GM18858 (cell line): ENCODE results near the gene BRD3OS.

Source experiments
- ATAC-seq: cut with Tn5 transposase; IDR thresholded peaks from one replicate; pipeline ENCODE4 v1.9.1; 2021; ENCODE audit not compliant: unreplicated experiment

Gene BRD3OS

DNA sequence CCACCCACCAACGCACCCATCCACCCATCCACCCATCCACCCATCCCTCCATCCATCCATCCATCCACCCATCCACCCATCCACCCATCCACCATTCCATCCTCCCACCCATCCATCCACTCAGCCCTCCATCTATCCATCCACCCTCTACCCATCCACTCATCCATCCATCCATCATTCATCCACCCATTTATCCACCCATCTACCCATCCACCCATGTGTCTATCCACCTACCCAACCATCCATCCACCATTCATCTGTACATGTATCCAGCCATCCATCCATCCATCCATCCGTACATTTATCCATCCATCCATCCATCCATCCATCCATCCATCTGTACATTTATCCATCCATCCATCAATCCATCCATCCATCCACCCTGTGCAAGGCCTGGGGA, 22.0 kb upstream of the BRD3OS start:
- ATAC-seq: no peak

DNA sequence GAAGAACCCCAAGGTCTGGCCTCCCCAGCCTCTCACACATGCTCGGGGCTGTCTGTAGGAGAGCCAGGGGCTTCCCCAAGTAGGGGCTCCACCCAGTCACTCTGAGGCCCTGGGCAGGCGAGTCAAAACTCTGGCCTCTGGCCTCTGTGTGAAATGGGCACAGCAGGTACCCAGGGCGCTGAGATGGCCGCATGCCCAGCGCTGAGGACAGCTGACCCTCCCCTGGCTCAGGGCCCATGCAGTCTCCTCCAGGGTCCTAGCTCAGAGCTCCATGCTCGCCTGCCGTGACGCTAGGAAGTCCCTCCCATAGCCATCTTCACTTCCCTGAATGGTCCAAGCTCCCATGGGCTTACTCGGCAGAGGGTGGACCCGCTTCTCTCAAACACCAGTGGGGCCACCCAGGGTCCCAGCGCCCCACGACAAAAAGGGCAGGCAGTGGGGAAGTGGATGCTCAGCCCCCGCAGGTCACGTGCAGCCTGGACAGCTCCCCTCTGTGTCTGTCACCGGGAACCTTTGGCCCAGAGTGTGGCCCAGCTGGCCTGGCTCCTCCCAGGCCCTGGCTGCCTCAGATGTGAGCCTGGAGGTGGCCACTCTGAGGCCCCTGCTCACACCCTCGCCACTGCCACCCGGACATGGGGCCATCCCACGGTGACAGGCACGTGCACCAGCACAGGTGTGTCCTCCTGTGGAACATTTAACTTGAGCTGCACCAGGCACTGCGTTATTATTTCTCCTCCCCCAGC, 21.0 kb upstream of the BRD3OS start:
- no peak for ATAC-seq

DNA sequence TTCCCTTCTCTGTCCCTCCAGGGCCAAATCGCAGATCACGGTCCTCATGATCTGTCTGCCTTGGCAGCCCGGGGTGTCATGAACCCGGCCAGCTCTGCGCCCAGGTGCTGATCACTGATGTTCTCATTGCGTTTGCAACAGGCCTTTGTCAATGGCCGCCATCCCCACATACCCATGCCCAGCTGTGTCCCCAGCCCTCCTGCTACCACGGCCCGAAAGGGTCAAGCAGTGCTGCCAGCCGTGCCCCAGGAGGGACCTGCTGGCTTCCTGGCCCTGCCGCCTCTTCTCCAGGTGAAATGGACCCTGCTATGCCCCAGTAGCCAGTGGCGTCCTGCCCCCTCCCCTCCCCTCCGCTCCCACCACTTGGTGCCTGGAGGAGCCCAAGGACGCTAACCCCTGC, 20.4 kb upstream of the BRD3OS start:
- ATAC-seq: no peak

DNA sequence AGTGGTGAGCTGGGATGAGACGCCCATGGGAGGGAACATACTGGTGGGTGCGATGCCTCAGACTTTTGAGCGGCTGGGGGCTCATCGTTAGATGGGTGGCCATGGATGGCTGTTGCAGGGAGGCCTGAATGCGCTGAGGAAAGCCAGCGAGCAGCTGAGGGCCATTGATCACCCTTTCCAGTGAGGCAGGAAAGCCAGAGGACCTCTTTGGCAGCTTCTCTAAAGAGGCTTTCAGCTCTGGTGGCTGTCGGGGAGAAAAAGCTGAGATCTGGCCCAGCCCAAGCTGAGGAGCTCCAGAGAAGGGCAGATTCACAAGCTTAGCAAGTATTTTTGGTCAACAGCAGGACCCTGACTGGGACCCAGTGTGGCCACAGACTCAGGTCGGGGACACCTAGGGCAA, 19.9 kb upstream of the BRD3OS start:
- no peak for ATAC-seq

DNA sequence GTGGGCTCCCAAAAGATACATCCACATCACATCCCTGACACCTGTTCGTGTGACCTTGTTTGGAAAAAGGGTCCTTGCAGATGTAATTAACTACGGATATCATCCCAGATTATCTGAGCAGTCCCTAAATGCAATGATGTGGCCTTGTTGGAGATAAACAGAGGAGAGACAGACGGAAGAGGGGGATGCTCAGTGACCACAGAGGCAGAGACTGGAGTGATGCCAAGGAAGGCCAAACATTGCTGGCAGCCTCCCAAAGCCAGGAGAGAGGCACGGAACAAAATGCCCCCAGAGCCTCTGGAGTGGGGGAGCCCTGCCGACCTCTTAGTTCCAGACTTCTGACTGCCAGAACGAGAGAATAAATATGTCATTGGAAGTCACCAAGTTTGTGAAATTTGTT, 18.1 kb upstream of the BRD3OS start:
- no peak for ATAC-seq

DNA sequence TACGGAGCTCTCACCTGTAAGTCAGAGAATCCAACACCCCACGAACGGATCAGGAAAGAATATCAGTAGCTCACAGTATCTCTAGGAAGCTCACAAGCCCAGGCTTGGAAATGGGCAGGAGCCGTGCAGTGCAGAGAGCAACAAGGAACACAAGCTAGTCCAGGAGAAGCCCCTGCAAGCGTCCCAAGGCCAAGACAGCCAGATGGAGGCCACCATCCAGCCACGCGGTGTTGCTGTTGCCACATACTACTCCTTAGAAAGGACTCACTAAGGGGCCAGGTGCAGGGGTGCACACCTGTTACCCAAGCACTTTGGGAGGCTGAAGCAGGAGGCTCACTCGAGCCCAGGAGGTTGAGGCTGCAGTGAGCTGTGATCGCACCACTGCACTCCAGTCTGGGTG, 17.7 kb upstream of the BRD3OS start:
- ATAC-seq: no peak

DNA sequence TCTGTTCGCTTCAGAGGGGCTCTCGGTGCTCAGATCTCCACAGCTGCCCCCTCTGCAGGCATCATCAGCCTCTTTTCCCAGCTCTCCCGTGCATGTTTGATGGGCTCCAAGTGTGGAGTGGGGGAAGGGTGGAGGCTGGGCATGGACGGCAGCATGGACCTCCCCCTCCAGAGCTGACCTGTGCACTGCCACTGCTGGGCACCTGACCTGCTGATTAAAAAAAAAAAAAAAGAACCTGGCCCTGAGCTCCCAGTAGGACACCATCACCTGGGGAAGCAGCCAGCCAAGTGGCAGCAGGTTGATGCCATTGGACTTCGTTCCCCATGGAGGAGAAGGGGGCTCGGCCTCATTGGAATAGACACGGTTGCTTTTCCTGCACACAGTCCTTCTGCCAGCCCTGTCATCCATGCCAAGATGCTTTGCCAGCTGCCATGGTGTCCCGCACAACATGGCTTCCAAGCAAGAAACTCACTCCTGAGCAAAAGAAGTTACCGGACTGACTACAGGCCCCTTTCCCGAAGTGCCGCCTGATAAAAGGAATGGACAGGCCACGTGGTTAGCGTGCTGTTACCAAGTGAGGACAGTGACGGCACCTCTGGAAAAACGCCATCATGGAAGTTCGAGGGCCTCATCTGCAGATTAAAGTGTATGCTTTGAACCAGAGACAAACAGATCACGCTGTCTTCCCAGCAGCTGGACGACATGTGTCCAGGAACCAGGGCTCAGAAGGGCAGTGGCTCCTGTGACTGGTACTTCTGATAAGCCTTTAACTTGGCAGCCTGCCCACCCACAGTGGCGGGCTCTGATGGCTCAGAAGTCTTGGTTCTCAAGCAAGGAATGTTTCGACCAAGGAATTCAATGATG, 14.7 kb upstream of the BRD3OS start:
- no peak for ATAC-seq

DNA sequence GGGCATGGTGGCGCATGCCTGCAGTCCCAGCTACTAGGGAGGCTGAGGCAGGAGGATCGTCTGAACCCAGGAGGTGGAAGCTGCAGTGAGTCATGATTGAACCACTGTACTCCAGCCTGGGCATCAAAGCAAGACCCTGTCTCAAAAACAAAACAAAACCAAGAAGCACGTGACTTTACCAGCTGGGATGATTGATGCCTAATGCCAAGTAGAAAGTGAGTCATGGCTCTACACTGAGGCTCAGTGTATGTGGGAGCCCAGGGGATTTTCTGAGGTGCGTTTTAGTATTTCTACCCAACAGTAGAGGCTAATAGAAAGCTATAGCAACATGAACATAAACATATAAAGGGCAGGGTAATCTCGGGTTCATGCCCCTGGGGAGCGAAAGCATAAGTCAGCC, 13.9 kb upstream of the BRD3OS start:
- ATAC-seq: no peak

DNA sequence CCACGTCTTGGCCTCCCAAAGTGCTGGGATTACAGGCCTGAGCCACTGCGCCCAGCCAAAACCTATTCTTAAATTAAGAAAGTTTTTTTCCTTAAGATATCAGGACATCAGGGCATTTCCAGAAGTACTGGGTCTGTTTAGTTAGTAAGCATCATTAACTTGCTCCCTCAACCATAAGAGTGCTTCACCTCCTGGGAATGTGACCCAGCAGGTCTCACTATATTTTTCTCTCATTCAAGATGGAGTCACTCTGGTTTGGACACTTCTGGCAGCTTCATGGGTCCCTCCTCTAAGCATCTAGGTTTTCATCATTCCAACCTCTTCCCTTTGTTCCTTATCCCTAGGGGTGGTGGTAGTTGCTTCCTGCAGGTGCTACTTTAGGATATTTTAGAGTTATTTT, 10.3 kb upstream of the BRD3OS start:
- ATAC-seq: no peak

DNA sequence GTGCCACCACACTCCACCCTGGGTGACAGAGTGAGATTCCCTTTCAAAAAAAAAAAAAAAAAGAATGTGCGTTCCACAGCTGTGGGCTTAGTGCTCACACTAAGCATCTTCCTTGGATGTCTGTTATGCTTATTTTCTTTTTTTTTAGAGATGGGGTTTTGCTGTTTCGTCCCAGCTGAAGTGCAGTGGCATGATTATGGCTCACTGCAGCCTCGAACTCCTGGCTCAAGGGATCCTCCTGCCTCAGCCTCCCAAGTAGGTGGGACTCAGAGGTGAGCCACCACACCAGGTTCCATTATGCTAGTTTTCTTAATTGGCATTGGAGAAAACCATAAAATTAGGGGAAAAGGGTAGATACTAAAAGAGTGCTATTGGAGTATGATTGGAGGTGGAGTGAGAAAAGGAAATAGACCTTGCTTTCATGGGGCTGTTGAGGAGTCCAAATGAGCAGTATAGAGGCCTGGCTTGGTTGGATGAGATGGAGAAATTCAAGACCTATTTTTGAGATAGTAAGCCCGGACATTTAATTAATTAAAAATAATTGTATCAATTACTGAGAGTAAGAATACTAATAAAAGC, 978 bp upstream of the BRD3OS start:
- no peak for ATAC-seq

DNA sequence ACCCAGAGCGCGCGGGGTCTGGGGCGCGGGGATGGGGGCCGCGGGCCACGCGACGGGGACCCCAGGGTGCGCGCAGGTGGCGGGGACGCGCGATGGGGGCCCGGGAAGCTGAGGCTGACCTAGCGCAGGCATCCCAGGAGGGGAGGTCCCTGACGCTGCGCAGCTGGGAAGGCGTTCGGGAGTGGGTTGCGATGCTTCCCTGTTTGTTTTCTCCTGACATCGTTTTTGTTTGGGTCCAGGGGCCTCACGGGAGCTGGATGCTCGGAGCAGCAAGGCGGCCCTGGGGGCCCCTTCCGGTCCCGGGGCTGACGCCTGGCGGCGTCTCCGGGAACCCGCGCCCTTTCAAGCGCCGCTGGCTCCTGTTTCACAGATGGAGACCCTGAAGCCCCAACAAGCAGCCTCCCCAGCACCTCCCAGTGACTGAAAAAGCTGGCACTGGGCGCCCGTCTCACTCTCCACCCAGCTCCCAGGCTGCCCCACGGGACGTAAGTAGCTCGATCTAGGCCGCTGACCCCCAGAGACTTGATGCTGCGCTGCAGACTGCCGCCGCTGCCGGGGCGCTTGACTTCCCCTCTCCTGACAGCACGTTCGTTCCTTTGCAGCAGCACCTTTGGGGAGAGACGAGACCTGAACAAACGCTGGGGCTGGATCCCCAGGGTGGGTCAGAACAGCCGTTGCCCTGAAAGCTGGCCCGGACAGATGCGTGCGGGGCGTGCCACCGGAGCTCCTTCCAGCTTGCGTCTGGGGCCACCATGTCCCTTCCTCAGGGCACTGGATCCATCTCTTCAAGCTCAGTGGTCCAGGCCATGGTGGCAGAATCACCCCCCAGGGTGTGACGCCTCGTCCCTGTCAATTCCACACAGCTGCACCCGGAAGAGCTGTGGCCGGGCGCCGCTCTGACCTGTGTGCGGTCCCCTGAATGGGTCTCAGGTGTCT, 593 bp downstream of the BRD3OS start:
- peak; percentile 6 for ATAC-seq

DNA sequence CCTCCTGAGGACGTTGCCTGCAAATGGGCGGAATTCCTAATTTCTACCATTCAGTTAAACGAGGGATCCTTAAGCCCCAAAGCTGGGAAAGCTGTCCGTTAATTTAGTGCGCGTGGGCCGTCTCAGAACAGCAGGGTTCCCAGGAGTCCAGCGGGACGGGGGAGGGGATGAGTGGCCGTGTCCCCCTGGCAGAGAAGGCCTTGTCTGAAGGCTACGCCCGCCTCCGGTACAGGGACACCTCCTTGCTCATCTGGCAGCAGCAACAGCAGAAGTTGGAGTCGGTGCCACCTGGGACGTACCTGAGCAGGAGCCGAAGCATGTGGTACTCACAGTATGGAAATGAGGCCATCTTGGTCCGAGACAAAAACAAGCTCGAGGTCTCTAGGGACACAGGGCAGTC, 1.3 kb downstream of the BRD3OS start:
- ATAC-seq: no peak

DNA sequence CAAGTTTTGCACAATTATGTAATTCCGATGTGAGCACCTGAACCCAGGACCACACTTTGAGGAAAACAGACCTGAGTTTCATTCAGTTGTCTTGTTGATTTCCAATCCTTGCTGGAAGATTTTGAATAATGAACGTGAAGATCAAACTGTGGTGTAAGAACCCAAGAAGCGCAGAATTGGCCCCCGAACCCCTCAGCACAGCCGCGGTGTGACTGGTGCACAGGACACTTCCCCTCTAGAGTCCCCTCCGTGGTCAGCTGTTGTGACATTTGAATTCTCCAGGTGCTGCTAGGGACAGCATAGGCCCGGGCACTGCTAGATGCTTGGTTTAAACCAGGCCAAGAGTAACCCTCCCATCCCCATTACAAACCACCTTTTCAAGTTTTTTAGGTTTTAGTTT, 1.7 kb downstream of the BRD3OS start:
- no peak for ATAC-seq

DNA sequence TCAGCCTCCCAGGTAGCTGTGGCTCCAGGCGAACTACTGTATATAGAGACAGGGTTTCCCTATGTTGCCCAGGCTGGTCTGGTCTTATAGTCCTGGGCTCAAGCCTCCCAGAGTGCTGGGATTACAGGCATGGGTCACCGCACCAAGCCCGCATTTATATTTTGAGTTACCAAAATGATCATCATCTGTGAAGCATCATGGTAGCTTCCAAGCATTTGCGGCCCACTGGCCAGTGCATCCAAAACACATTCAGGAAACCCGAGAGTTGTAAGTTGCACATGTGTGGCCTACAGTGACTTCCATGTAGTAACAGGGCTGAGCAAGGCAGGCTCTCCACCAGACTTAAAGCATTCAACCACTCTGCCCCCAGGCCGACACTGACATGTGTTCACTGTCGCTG, 2.3 kb downstream of the BRD3OS start:
- no peak for ATAC-seq

DNA sequence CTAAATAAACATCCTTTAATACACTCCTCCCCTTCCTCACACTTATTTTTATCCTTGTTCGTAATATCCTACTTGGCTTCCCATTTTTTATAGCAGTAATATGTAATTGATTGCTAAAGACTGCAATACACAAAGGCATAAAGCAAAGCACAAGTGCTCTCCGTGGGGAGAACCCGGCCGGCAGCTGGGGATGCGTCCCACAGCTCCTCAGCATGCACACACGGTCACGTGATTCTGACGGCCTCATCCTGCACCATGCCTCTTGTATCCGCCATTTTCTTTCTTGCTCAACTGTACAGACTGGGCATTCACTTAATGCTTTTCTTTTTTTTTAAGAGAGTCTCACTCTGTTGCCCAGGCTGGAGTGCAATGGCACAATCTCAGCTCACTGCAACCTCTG, 2.8 kb downstream of the BRD3OS start:
- ATAC-seq: no peak

DNA sequence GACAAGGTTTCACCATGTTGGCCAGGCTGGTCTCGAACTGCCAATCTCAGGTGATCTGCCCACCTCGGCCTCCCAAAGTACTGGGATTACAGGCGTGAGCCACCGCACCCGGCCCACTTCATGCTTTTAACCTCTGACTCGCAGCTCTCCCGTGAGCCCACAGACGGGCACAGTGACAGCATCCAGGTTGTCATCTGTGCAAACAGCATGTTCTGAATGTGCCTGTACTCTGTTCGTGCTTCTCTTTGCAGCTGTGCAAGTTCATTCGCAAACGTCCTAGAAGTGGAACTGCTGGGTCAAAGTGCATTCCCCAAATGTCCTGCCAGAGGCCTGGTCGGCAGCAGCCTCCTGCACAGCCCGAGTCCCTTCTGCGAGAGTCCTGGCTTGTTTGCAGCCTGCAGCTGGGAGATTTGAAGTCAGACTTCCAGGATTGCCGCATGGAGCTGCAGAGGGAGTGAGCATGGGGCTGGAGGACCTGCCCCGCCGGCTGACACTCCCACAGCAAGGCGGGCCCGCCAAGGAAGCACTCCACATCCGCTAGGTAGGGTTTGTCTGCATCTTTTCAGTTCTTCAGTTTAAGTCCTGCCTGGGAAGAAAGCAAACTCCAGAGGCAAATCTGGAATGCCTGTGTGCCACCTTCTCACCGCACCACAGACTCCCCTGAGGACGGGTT, 3.4 kb downstream of the BRD3OS start:
- no peak for ATAC-seq

DNA sequence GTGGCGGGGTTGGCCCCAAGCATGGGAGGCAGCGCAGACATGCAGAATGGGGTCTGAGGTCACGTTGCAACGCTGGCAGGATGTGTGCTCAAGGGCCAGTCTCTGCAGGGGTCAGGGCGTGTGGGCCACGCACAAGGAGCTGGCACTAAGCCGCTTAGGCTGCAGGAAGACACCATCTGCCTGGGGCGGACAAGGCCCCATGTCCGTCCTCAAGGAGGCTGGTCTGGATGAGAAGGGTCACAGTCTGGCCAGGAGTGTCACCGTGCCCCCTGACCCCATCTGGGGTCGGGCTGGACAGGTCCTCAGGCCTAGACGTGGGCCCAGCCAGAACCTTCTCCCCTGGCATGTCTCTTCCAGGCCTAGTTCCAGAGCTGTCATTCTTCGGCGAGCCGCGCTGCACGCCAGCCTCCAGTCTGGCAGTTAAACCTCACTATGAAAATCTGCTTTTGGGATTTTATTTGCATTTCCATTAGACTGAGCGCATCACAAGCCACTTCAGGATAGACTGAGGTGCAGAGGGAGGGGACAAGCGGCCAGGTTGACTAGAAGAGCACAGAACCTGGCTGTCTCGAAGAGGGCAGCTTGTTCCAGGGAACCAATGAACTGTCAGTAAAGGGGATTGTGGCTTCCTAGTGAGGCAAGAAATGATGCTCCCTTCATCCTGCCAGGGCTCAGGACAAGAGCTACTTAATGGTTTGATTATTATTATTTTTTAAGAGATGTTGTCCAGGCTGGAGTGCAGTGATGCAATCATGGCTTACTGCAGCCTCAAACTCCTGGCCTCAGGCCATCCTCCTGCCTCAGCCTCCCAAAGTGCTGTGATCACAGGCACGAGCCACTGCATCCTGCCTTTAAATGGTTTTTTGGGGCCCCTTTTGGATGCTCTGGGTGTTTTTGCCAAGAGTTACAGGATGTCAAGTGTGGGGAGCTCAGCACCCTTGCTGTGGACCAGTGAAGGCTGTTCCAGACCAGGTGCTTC, 4.3 kb downstream of the BRD3OS start:
- ATAC-seq: no peak

DNA sequence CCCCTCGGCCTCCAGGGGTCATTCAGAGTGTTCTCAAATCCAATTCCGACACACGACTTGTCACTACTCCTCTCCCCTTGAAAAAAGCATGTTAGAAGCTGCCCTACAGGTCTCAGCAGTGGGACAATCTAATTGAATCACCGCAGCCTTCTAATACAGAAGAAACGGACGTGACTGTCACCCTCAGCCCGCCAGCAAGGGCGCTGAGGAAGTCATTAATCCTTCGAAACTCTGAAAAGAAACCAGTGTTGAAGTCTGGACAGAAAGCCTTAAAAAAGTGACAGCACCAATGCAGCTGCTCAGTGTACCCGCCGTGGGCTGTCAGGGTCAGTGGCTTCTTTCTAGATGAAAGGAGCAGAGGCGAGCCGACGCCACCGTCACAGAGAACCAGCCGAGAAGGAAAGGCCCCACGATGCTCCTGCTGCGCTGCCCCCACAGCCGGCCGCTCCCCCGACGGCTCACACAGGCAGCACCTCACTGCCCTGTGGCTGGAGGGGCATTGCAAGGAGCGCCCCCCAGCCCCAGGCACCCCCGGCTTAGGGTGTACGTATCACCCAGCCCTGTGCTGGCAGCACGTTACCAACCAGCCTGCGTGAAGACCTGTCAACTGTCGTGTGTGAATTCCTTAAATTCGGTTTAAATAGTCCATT, 5.7 kb downstream of the BRD3OS start:
- no peak for ATAC-seq

DNA sequence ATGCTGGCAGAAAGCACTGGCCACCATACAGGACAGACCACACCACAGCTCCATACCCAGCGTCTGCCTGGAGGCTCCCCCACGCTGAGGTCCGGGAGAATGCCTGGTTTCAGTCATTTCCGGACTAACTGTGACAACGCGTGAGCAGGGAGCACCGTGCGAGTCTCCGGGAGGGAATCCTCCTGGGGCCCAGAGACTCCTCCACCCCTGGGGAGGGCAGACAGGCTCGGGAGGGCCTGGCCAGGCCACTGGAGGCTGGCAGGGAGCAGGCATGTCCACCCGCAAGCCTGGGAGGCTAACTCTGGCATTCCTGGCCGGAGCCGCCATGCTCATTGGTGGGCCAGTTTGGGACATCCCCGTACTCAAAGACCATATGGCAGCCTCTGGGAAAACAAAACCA, 6.5 kb downstream of the BRD3OS start:
- no peak for ATAC-seq
